Measurements from ENCODE around the gene ARHGEF1. TPM values are rescaled to one million over a fixed set of nuclear protein-coding genes. Genes with fewer than 3 reads are reported as not detected.
A peak's percentile ranks its signal among the peaks of the same experiment; 100 is the strongest.

The ARHGEF1 gene
- total RNA-seq, 2 donors from 2014 or later, result 89.9 to 116 TPM

DNA sequence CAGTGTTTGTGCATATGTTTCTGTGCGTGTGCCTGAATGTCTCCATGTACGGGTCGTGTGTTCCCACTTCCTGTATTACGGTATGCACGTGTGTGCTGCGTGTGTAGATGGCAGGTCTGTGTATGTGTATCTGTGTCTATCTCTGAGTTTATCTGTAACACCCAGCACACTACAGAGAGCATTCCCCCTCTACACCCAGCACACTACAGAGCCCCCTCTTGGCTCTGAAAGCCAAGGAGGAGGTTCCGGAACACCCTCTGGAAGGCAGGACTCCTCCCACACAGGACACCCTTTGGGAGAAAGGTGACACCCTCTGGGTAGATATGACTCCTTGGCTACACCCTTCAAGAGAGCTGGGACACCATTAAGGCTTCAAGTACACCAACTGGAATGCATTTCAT lies 47.3 kb downstream of the ARHGEF1 start:
- WGBS, 2 experiments (ENCODE audit: insufficient coverage in 1 of 2, insufficient read length in 1 of 2), result 0 to 57% methylated on average over 1 to 4 of the region's 7 CpGs
- H3K4me1 Mint-ChIP-seq, result peaks cover 18% of the 10 kb centered on the region
- no peak overlapping the region for H3K4me3 Mint-ChIP-seq

DNA sequence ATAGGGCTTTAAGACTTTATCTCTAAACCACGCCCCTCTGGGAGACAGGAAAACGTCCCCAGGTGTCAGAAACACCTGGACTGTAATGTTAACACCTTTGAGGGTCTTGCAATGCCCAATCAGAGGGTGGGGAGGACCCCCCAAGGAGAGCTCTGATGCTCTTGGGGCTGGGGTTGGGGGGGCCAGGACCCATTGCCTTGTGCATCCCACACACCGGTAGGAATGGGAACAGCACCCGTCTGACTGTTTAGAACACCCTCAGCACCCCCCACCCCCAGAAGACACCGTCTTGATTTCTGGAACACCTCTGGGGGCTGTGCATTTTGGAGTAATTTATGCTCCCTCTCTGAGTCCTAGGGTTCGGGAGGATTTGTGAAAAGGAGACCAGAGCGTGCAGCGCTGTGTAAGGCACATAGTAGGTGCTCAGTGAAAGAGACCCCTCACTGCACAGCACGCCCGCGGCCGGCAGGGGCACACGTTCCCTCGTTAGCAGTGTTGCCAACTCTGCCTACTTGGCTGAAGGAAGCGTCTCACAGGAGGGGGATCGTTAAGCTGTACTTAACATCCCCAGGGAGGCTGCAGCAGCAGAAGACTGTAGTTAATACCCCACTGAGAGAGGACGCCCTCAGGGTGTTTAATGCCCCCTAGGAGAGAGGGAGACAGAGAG lies 48.1 kb downstream of the ARHGEF1 start:
- Histone ChIP-seq H3K27me3 (ENCODE audit: control insufficient read depth, insufficient read depth, low read length, poor library complexity, severe bottlenecking) (peaks cover 97% of the 10 kb centered on the region), H3K4me1 (ENCODE audit: control insufficient read depth, insufficient read depth, low read length) (no peaks in the 10 kb centered on the region), H3K27ac (ENCODE audit: low read depth, low read length) (no peak overlapping the region), H3K4me3 (ENCODE audit: low read length) (no peak overlapping the region), H3K9me3 (ENCODE audit: control insufficient read depth, low read length) (peaks cover 5% of the 10 kb centered on the region), H3K9ac (ENCODE audit: extremely low read depth, low read length, poor library complexity, severe bottlenecking) (no peak overlapping the region), H3K36me3 (ENCODE audit: control insufficient read depth, insufficient read depth, low read length) (no peaks in the 10 kb centered on the region)
- peaks cover 77% of the 10 kb centered on the region for H3K27me3 Mint-ChIP-seq (ENCODE audit: insufficient read depth)
- TF ChIP-seq, protein P1, sequence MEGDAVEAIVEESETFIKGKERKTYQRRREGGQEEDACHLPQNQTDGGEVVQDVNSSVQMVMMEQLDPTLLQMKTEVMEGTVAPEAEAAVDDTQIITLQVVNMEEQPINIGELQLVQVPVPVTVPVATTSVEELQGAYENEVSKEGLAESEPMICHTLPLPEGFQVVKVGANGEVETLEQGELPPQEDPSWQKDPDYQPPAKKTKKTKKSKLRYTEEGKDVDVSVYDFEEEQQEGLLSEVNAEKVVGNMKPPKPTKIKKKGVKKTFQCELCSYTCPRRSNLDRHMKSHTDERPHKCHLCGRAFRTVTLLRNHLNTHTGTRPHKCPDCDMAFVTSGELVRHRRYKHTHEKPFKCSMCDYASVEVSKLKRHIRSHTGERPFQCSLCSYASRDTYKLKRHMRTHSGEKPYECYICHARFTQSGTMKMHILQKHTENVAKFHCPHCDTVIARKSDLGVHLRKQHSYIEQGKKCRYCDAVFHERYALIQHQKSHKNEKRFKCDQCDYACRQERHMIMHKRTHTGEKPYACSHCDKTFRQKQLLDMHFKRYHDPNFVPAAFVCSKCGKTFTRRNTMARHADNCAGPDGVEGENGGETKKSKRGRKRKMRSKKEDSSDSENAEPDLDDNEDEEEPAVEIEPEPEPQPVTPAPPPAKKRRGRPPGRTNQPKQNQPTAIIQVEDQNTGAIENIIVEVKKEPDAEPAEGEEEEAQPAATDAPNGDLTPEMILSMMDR (conservative IDR thresholded peaks at IDR 0.05), result peak; percentile 79
- H3K4me1 Mint-ChIP-seq, result peaks cover 18% of the 10 kb centered on the region
- no peaks in the 10 kb centered on the region for H3K36me3 Mint-ChIP-seq (ENCODE audit: low read depth)
- WGBS, 2 experiments (ENCODE audit: insufficient coverage in 1 of 2, insufficient read length in 1 of 2), result 6 to 7% methylated on average over 12 to 16 of the region's 17 CpGs
- H3K27ac Mint-ChIP-seq, result no peak overlapping the region
- DNase-seq, result peak; percentile 87
- H3K9me3 Mint-ChIP-seq, result peaks cover 8% of the 10 kb centered on the region
- H3K4me3 Mint-ChIP-seq, result no peak overlapping the region

More for the DNA sequence above, 47.3 kb downstream of the ARHGEF1 start:
- H3K9me3 ChIP-seq (ENCODE audit: control insufficient read depth, low read length), result peaks cover 5% of the 10 kb centered on the region
- peaks cover 71% of the 10 kb centered on the region for H3K27me3 Mint-ChIP-seq (ENCODE audit: insufficient read depth)
- H3K36me3 ChIP-seq (ENCODE audit: control insufficient read depth, insufficient read depth, low read length), result no peaks in the 10 kb centered on the region
- H3K27me3 ChIP-seq (ENCODE audit: control insufficient read depth, insufficient read depth, low read length, poor library complexity, severe bottlenecking), result peaks cover 98% of the 10 kb centered on the region
- no peak overlapping the region for H3K27ac ChIP-seq (ENCODE audit: low read depth, low read length)
- no peaks in the 10 kb centered on the region for H3K4me1 ChIP-seq (ENCODE audit: control insufficient read depth, insufficient read depth, low read length)
- no peak overlapping the region for H3K4me3 ChIP-seq (ENCODE audit: low read length)
- DNase-seq, result peak; percentile 58
- no peak overlapping the region for H3K9ac ChIP-seq (ENCODE audit: extremely low read depth, low read length, poor library complexity, severe bottlenecking)
- no peak overlapping the region for H3K27ac Mint-ChIP-seq
- H3K36me3 Mint-ChIP-seq (ENCODE audit: low read depth), result no peaks in the 10 kb centered on the region
- TF ChIP-seq, protein P1 (conservative IDR thresholded peaks at IDR 0.05), result no peak
- H3K9me3 Mint-ChIP-seq, result peaks cover 8% of the 10 kb centered on the region

DNA sequence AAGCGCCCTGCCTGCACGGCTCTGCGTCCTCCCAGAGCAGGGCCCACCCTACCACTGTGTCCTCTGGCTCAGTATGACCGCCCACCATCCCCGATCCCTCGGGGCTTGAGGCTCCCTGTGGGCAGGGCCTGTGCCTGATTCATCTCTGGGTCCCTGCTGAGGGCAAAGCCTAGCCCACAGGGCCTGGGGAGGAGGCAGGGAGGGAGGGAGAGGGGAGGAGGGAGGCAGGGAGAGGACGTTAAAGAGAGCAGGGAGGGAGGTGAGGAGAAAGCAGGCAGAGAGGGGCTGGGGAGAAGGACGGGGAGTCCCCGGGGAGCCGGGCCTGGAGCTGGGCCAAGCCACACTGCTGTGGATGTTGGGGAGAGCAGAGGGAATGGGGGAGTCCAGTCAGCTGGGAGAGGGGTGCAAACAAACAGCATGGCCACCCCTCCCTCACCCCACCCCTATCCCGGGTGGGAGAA lies 49.3 kb downstream of the ARHGEF1 start:
- H3K4me3 Mint-ChIP-seq, result no peak overlapping the region
- no peaks in the 10 kb centered on the region for H3K36me3 ChIP-seq (ENCODE audit: control insufficient read depth, insufficient read depth, low read length)
- H3K27me3 Mint-ChIP-seq (ENCODE audit: insufficient read depth), result peaks cover 88% of the 10 kb centered on the region
- no peaks in the 10 kb centered on the region for H3K36me3 Mint-ChIP-seq (ENCODE audit: low read depth)
- 37 to 49% methylated on average over 5 to 11 of the region's 11 CpGs for WGBS, 2 experiments (ENCODE audit: insufficient coverage in 1 of 2, insufficient read length in 1 of 2)
- H3K27ac ChIP-seq (ENCODE audit: low read depth, low read length), result no peak overlapping the region
- peak; percentile 63 for DNase-seq
- H3K27ac Mint-ChIP-seq, result no peak overlapping the region
- H3K9ac ChIP-seq (ENCODE audit: extremely low read depth, low read length, poor library complexity, severe bottlenecking), result no peak overlapping the region
- peaks cover 5% of the 10 kb centered on the region for H3K9me3 ChIP-seq (ENCODE audit: control insufficient read depth, low read length)
- no peak overlapping the region for H3K4me3 ChIP-seq (ENCODE audit: low read length)
- H3K4me1 ChIP-seq (ENCODE audit: control insufficient read depth, insufficient read depth, low read length), result no peaks in the 10 kb centered on the region
- peaks cover 8% of the 10 kb centered on the region for H3K9me3 Mint-ChIP-seq
- peaks cover 97% of the 10 kb centered on the region for H3K27me3 ChIP-seq (ENCODE audit: control insufficient read depth, insufficient read depth, low read length, poor library complexity, severe bottlenecking)
- TF ChIP-seq, protein P1 (conservative IDR thresholded peaks at IDR 0.05), result no peak
- H3K4me1 Mint-ChIP-seq, result peaks cover 18% of the 10 kb centered on the region
